ENCODE measurements around the gene SMURF1.

Gene SMURF1

GRCh38 chr7:99021941-99022560, 121.9 kb downstream of the SMURF1 start:
- no peak for DNase-seq

GRCh38 chr7:99020413-99020715, 123.5 kb downstream of the SMURF1 start:
- no peak for DNase-seq

- DNase-seq: no peak
Measured at GRCh38 chr7:99019523-99020412, 124.1 kb downstream of the SMURF1 start.

GRCh38 chr7:99016196-99016595, 127.7 kb downstream of the SMURF1 start:
- DNase-seq: no peak

- DNase-seq: no peak
Measured at GRCh38 chr7:99014113-99014985, 129.6 kb downstream of the SMURF1 start.

GRCh38 chr7:99013266-99014112, 130.4 kb downstream of the SMURF1 start:
- no peak for DNase-seq

- no peak for DNase-seq
Measured at GRCh38 chr7:99012722-99013121, 131.2 kb downstream of the SMURF1 start.

- no peak for DNase-seq
Measured at GRCh38 chr7:99011706-99012404, 132.1 kb downstream of the SMURF1 start.

GRCh38 chr7:99011341-99011705, 132.6 kb downstream of the SMURF1 start:
- no peak for DNase-seq

GRCh38 chr7:99010281-99010680, 133.6 kb downstream of the SMURF1 start:
- DNase-seq: no peak

GRCh38 chr7:99008921-99009530, 134.9 kb downstream of the SMURF1 start:
- DNase-seq: no peak

GRCh38 chr7:99008181-99008631, 135.7 kb downstream of the SMURF1 start:
- DNase-seq: no peak

GRCh38 chr7:99006739-99007424, 137.0 kb downstream of the SMURF1 start:
- DNase-seq: no peak

- no peak for DNase-seq
Measured at GRCh38 chr7:99005776-99006175, 138.1 kb downstream of the SMURF1 start.

GRCh38 chr7:99004781-99005500, 139.0 kb downstream of the SMURF1 start:
- DNase-seq: no peak

- DNase-seq: no peak
Measured at GRCh38 chr7:99004216-99004615, 139.7 kb downstream of the SMURF1 start.

- no peak for DNase-seq
Measured at GRCh38 chr7:99003419-99003818, 140.5 kb downstream of the SMURF1 start.

GRCh38 chr7:99002827-99003212, 141.1 kb downstream of the SMURF1 start:
- no peak for DNase-seq

GRCh38 chr7:99002148-99002826, 141.6 kb downstream of the SMURF1 start:
- no peak for DNase-seq
